Caco-2 (cell line): ENCODE data around the gene CFAP47. TPM values are rescaled to one million over a fixed set of nuclear protein-coding genes. Genes with fewer than 3 reads are reported as not detected.
"Not testable (repeated sequence)": the region's sequence is repeated elsewhere in the genome, so short reads cannot be mapped to it uniquely, and the experiment has no call there.

Source experiments
- BruUV-seq: library from RNA; stranded (reverse); fragments of 400-500 nt; replicated peaks from 2 replicates; lab custom pipeline; 2021; lab: Mats Ljungman, UMichigan
- CTCF ChIA-PET: fragments of 300-600 bp; sonication (Branson Sonifier 250); formaldehyde crosslinking; loops from one replicate; lab custom pipeline; 2022; ENCODE audit warnings: antibody characterized with exemption; lab: Charles Lee
- POLR2A ChIA-PET: fragments of 300-600 bp; sonication (Branson Sonifier 250); formaldehyde crosslinking; loops from one replicate; lab custom pipeline; 2022; ENCODE audit warnings: antibody characterized with exemption; lab: Charles Lee
- DNase-seq, 2 experiments: peaks; one replicate each; pipeline versions ENCODE4 v3.0.0 to v3.0.0-alpha.2; 2020 to 2022
- H3K27me3 ChIP-seq: replicated peaks from 2 replicates; pipeline ENCODE4 v1.6.0; 2011; ENCODE audit warnings: low read length; ENCODE audit not compliant: control insufficient read depth, insufficient read depth
- H3K36me3 ChIP-seq: 2 replicates; pipeline ENCODE4 v1.5.1; 2011; ENCODE audit warnings: low read length; ENCODE audit not compliant: control insufficient read depth, insufficient read depth
- H3K4me1 ChIP-seq: fragments of 250-450 bp; sonication (Bioruptor Pico); 2 replicates; pipeline ENCODE4 v1.5.1; 2020; ENCODE audit warnings: mild to moderate bottlenecking
- H3K4me3 ChIP-seq: 2 replicates; pipeline ENCODE4 v1.5.1; 2011; ENCODE audit warnings: low read depth, mild to moderate bottlenecking, control low read depth, low read length
- H3K9me3 ChIP-seq: fragments of 250-450 bp; sonication (Bioruptor Pico); 2 replicates; pipeline ENCODE4 v1.5.1; 2020; ENCODE audit warnings: mild to moderate bottlenecking, moderate library complexity
- H3K27ac Mint-ChIP-seq: one replicate; pipeline ENCODE4 v1.8.0; 2022; ENCODE audit warnings: mixed read lengths; ENCODE audit not compliant: unreplicated experiment
- H3K27me3 Mint-ChIP-seq: one replicate; pipeline ENCODE4 v1.8.0; 2022; ENCODE audit warnings: mixed read lengths; ENCODE audit not compliant: insufficient read depth, unreplicated experiment
- H3K36me3 Mint-ChIP-seq: one replicate; pipeline ENCODE4 v1.8.0; 2022; ENCODE audit warnings: mild to moderate bottlenecking, mixed read lengths; ENCODE audit not compliant: insufficient read depth, unreplicated experiment
- H3K4me1 Mint-ChIP-seq: one replicate; pipeline ENCODE4 v1.8.0; 2022; ENCODE audit warnings: low read depth, mixed read lengths; ENCODE audit not compliant: unreplicated experiment
- H3K4me3 Mint-ChIP-seq: one replicate; pipeline ENCODE4 v1.8.0; 2022; ENCODE audit warnings: mild to moderate bottlenecking, moderate library complexity, mixed read lengths; ENCODE audit not compliant: unreplicated experiment
- H3K9me3 Mint-ChIP-seq: one replicate; pipeline ENCODE4 v1.8.0; 2022; ENCODE audit warnings: mixed read lengths; ENCODE audit not compliant: unreplicated experiment
- intact Hi-C: fragments of 100-400 bp; cut with micrococcal nuclease; formaldehyde crosslinking; loops from one replicate; pipeline ENCODE4 v1.10.0; 2022; ENCODE audit not compliant: unreplicated experiment
- total RNA-seq: library from RNA; stranded (reverse); gene quantifications from 2 replicates; pipeline ENCODE4 v1.2.3, GENCODE V29; 2022
- TF ChIP-seq, protein P1 (sequence below), 2 experiments: fragments of 200-600 bp in 1 of 2; IDR thresholded peaks; 1 replicate in 1 of 2; 2 replicates in 1 of 2; pipeline versions ENCODE4 v1.5.1 to v1.8.0; 2011 to 2022; ENCODE audit warnings: antibody characterized with exemption in 1 of 2, control low read depth in 1 of 2, inconsistent platforms in 1 of 2, low read depth in 1 of 2, low read length in 1 of 2, mild to moderate bottlenecking in 1 of 2, moderate library complexity in 1 of 2; ENCODE audit not compliant: insufficient read depth in 1 of 2, severe bottlenecking in 1 of 2, unreplicated experiment in 1 of 2

CFAP47 gene
- total RNA-seq, 1 experiment from 2014 or later, result 0.16 TPM

DNA sequence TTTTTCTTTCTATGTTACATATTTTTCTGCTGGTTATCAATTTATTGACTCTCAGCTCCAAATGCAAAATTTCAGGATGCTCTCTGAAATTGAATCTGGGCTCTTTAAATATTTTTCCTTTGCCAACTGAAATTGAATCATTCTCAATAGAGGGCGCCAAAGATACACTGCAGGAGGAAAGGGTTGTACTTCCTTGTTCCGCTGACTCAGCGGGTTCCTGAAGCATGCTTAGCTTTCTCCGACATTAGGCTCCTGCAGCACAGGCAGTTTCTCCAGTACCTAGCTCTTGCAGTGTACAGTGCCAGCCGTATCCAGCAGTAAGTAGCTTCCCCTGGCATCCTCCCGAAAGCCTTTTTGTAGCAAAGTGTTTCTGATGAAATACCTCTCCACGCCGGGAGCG is 28.8 kb upstream of the CFAP47 start:
- Mint-ChIP-seq H3K4me1 (no peaks in the 10 kb centered on the region), H3K36me3 (no peaks in the 10 kb centered on the region), H3K27me3 (no peaks in the 10 kb centered on the region), H3K27ac (no peak overlapping the region), H3K9me3 (no peaks in the 10 kb centered on the region), H3K4me3 (no peak overlapping the region)
- H3K9me3 ChIP-seq, result no peaks in the 10 kb centered on the region
- ChIA-PET POLR2A (no interaction called here), CTCF (interaction anchor here (0.5 to 0.8 kb wide), 2 partner anchors 87 to 1623 kb away, joined by 3 to 6 read pairs; no protein-coding TSS in a partner anchor)
- TF ChIP-seq, protein P1, sequence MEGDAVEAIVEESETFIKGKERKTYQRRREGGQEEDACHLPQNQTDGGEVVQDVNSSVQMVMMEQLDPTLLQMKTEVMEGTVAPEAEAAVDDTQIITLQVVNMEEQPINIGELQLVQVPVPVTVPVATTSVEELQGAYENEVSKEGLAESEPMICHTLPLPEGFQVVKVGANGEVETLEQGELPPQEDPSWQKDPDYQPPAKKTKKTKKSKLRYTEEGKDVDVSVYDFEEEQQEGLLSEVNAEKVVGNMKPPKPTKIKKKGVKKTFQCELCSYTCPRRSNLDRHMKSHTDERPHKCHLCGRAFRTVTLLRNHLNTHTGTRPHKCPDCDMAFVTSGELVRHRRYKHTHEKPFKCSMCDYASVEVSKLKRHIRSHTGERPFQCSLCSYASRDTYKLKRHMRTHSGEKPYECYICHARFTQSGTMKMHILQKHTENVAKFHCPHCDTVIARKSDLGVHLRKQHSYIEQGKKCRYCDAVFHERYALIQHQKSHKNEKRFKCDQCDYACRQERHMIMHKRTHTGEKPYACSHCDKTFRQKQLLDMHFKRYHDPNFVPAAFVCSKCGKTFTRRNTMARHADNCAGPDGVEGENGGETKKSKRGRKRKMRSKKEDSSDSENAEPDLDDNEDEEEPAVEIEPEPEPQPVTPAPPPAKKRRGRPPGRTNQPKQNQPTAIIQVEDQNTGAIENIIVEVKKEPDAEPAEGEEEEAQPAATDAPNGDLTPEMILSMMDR (IDR thresholded peaks at IDR 0.05; ENCODE audit: insufficient read depth in 1 of 2, low read depth in 1 of 2, low read length in 1 of 2, severe bottlenecking in 1 of 2, unreplicated experiment in 1 of 2), result peak; percentile 23 to 47
- H3K4me3 ChIP-seq, result no peak overlapping the region
- no peaks in the 10 kb centered on the region for H3K27me3 ChIP-seq
- no TSS peak for BruUV-seq
- H3K36me3 ChIP-seq, result no peaks in the 10 kb centered on the region
- H3K4me1 ChIP-seq, result no peaks in the 10 kb centered on the region
- peak; percentile 59 to 60 for DNase-seq
- intact Hi-C loops, result loop anchor here (5.0 kb wide), 1 partner anchor 677 kb away; no protein-coding TSS in a partner anchor

- CTCF ChIA-PET, H3K9me3 Mint-ChIP-seq, H3K4me1 ChIP-seq, H3K27me3 ChIP-seq, H3K4me1 Mint-ChIP-seq, DNase-seq, H3K27ac Mint-ChIP-seq, H3K4me3 ChIP-seq, H3K36me3 ChIP-seq, H3K36me3 Mint-ChIP-seq, POLR2A ChIA-PET, intact Hi-C loops, BruUV-seq, H3K4me3 Mint-ChIP-seq, H3K9me3 ChIP-seq, H3K27me3 Mint-ChIP-seq: not testable (repeated sequence)
Observed at GRCh38 chrX:35986816-35987215, 67.3 kb downstream of the CFAP47 start.

DNA sequence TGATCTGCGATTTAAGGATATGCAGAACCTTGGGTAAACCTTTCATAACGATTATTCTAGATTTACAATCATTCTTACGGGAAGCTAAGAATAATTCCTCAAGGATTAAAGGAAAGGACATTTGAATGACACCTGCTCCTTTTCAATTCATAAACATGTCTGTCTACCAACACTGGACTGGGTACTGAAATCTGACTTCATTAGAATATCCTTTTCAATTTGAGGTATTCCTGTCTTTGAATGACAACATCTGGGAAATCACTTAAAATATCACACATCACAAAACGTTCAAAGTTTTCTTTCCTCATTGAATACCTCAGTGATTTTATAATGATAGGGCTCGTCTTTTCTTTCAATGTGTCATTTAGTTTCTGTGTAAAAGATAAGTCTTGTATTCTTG is 87.7 kb downstream of the CFAP47 start:
- Mint-ChIP-seq H3K36me3 (no peaks in the 10 kb centered on the region), H3K4me1 (no peaks in the 10 kb centered on the region), H3K9me3 (no peaks in the 10 kb centered on the region), H3K4me3 (no peak overlapping the region), H3K27ac (no peak overlapping the region), H3K27me3 (no peaks in the 10 kb centered on the region)
- no peaks in the 10 kb centered on the region for H3K9me3 ChIP-seq
- H3K4me1 ChIP-seq, result no peaks in the 10 kb centered on the region
- CTCF ChIA-PET, result no interaction called here
- H3K27me3 ChIP-seq, result no peaks in the 10 kb centered on the region
- BruUV-seq, result no TSS peak
- no peaks in the 10 kb centered on the region for H3K36me3 ChIP-seq
- no peak overlapping the region for H3K4me3 ChIP-seq
- TF ChIP-seq, protein P1 (IDR thresholded peaks at IDR 0.05; ENCODE audit: insufficient read depth in 1 of 2, low read depth in 1 of 2, low read length in 1 of 2, severe bottlenecking in 1 of 2, unreplicated experiment in 1 of 2), result no peak
- POLR2A ChIA-PET, result no interaction called here
- DNase-seq, result no peak
- intact Hi-C loops, result no loop called here

DNA sequence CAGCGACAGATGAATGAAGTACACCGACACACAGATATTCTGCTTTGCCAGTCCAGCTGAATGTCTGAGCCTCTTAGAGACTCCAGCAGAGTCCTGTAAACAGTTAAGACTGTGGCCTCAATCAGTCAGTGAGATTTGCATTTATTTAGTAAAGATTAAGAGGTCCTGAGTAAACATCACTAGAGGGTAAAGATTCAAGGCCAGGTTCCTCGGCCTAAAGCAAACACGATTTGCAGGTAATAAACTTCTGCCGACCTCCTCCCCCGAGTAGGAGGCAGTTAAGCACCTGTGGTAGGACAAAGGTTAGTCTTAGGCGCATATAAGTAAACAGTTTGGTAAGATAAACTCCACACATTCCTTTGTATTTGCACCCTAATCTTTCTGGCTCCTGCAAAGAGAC is 99.6 kb downstream of the CFAP47 start:
- Mint-ChIP-seq H3K27me3 (no peaks in the 10 kb centered on the region), H3K27ac (no peak overlapping the region), H3K9me3 (peaks cover 10% of the 10 kb centered on the region), H3K36me3 (no peaks in the 10 kb centered on the region), H3K4me3 (peak overlapping the region; percentile 40), H3K4me1 (peaks cover 11% of the 10 kb centered on the region)
- no TSS peak for BruUV-seq
- H3K4me1 ChIP-seq, result peaks cover 8% of the 10 kb centered on the region; the same call in 1 of the 2 replicates
- ChIA-PET CTCF (no interaction called here), POLR2A (no interaction called here)
- intact Hi-C loops, result no loop called here
- TF ChIP-seq, protein P1 (IDR thresholded peaks at IDR 0.05; ENCODE audit: insufficient read depth in 1 of 2, low read depth in 1 of 2, low read length in 1 of 2, severe bottlenecking in 1 of 2, unreplicated experiment in 1 of 2), result no peak
- peak; percentile 70 to 83 for DNase-seq
- no peaks in the 10 kb centered on the region for H3K36me3 ChIP-seq
- no peaks in the 10 kb centered on the region for H3K9me3 ChIP-seq
- no peaks in the 10 kb centered on the region for H3K27me3 ChIP-seq
- no peak overlapping the region for H3K4me3 ChIP-seq
